BJ (cell line): ENCODE results near the gene RFX3. TPM values are rescaled to one million over a fixed set of nuclear protein-coding genes. Genes with fewer than 3 reads are reported as not detected.

ENCODE experiments used
- CTCF ChIA-PET: fragments of 350-600 bp; formaldehyde crosslinking; extraction: SDS; loops from one replicate; lab custom pipeline; 2021; ENCODE audit warnings: antibody characterized with exemption, inconsistent platforms; lab: Yijun Ruan, JAX
- POLR2A ChIA-PET: fragments of 300-600 bp; sonication (Branson Sonifier 250); formaldehyde crosslinking; extraction: SDS; loops from one replicate; lab custom pipeline; 2021; ENCODE audit warnings: antibody characterized with exemption; lab: Charles Lee
- DNase-seq: peaks from one replicate; pipeline ENCODE4 v3.0.0-alpha.2; 2011; ENCODE audit warnings: low read depth
- H3K27me3 ChIP-seq: 2 replicates; pipeline ENCODE4 v1.6.0; 2011; ENCODE audit warnings: low read length; ENCODE audit not compliant: control insufficient read depth, insufficient read depth
- H3K36me3 ChIP-seq: 2 replicates; pipeline ENCODE4 v1.5.1; 2011; ENCODE audit warnings: low read length; ENCODE audit not compliant: control insufficient read depth, insufficient read depth
- H3K4me3 ChIP-seq: 2 replicates; pipeline ENCODE4 v1.5.1; 2011; ENCODE audit warnings: low read depth, mild to moderate bottlenecking, control low read depth, low read length
- polyA plus RNA-seq: library from polyadenylated mRNA; depleted of rRNA; stranded (reverse); fragments of >200 nt; gene quantifications from 2 replicates; pipeline ENCODE4 v1.2.3, GENCODE V29; 2011
- TF ChIP-seq, protein P1 (sequence below): IDR thresholded peaks from 2 replicates; pipeline ENCODE4 v1.5.1; 2011; ENCODE audit warnings: low read depth, mild to moderate bottlenecking, control low read depth, inconsistent platforms, low read length, moderate library complexity; ENCODE audit not compliant: insufficient read depth

RFX3 gene
- polyA plus RNA-seq, 1 experiment = 2.2 TPM

DNA sequence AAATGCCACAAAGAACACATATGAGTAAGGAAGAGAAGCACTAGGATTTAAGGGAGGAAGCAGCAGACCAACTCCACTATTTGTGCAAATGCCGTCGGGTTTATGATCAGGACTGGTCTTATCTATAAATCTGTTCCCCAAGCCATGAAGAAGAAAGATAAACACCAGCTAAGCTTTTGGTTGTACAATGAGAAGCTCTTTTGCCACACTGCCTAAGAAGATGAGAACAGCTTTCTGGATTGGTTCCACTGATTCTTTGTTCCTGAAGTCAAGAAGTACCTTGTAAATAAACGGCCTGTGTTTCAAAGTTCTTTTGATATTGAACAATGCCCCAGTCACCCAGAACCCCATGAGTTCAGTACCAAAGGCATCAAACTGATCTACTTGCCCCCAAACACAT is 93.9 kb downstream of the RFX3 start:
- Histone ChIP-seq H3K36me3 (no peaks in the 10 kb centered on the region), H3K27me3 (no peaks in the 10 kb centered on the region), H3K4me3 (no peak overlapping the region)
- no peak for DNase-seq
- CTCF ChIA-PET = interaction anchor here (1.5 to 2.3 kb wide), 2 partner anchors 9 kb away, joined by 4 to 12 read pairs; no protein-coding TSS in a partner anchor
- POLR2A ChIA-PET = no interaction called here
- TF ChIP-seq, protein P1, sequence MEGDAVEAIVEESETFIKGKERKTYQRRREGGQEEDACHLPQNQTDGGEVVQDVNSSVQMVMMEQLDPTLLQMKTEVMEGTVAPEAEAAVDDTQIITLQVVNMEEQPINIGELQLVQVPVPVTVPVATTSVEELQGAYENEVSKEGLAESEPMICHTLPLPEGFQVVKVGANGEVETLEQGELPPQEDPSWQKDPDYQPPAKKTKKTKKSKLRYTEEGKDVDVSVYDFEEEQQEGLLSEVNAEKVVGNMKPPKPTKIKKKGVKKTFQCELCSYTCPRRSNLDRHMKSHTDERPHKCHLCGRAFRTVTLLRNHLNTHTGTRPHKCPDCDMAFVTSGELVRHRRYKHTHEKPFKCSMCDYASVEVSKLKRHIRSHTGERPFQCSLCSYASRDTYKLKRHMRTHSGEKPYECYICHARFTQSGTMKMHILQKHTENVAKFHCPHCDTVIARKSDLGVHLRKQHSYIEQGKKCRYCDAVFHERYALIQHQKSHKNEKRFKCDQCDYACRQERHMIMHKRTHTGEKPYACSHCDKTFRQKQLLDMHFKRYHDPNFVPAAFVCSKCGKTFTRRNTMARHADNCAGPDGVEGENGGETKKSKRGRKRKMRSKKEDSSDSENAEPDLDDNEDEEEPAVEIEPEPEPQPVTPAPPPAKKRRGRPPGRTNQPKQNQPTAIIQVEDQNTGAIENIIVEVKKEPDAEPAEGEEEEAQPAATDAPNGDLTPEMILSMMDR = no peak

DNA sequence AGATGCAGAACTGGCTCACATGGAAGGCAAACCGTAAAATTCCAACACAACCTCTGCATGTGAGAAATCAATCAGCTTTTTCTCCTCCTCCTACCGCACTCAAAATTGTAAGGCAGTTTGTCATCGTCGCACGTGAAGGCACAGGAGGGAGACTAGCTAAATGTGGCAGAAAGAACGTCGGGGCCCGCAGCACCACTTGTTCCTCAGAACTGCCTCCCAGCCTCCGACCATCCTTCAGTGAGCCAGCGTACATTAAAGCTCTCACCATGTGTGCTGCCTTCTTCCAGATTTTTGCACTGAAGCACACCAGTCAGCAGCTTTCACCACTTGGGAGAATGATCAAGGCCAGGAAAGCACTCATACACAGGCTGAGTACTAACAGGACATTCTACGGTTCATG is 105.9 kb downstream of the RFX3 start:
- POLR2A ChIA-PET = no interaction called here

DNA sequence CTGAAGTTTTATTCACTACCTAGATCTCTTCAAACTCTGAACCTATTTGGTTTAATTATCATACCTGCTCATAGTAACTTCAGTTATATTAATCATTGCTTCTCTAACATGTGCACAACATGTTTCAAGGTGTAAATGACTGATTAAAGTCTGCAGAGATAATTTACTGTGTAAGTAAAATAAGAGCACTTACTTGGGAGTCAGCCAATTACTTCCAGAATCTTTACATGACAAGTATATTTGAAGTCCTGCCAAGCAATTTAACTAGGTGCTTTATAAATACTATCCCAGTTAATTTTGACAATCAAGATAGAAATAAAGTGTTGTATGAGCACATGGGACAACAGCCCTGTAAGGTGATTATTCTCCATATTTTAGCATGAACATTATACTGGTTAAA is 109.9 kb downstream of the RFX3 start:
- Histone ChIP-seq H3K36me3 (no peaks in the 10 kb centered on the region), H3K27me3 (no peaks in the 10 kb centered on the region), H3K4me3 (no peak overlapping the region)
- TF ChIP-seq, protein P1 = no peak
- CTCF ChIA-PET = no interaction called here
- DNase-seq = no peak
- POLR2A ChIA-PET = no interaction called here

More for the DNA sequence above, 105.9 kb downstream of the RFX3 start:
- no peaks in the 10 kb centered on the region for H3K27me3 ChIP-seq
- H3K36me3 ChIP-seq = no peaks in the 10 kb centered on the region
- CTCF ChIA-PET = interaction anchor here (1.1 kb wide), 1 partner anchor 562 kb away, joined by 3 read pairs; no protein-coding TSS in a partner anchor
- no peak overlapping the region for H3K4me3 ChIP-seq
- TF ChIP-seq, protein P1 = no peak
- no peak for DNase-seq

DNA sequence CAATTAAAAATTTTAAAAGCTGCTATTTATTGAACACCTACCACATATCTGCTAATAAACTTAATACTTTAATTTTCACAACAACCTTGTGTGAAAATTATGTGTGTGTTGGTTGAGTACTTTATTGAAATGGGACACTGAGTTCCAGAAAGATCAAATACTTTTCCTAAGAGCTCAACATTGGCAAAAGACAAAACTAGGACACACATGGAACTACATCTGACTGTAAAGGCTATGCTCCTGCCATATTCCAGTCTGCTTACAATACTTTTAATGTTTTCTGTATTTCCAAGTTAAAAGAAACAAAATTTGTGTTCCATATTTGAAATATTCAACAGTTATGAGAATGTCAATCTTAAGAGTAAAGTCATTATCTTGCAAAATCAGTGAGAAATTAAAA is 111.8 kb downstream of the RFX3 start:
- CTCF ChIA-PET = no interaction called here
- no peaks in the 10 kb centered on the region for H3K27me3 ChIP-seq

DNA sequence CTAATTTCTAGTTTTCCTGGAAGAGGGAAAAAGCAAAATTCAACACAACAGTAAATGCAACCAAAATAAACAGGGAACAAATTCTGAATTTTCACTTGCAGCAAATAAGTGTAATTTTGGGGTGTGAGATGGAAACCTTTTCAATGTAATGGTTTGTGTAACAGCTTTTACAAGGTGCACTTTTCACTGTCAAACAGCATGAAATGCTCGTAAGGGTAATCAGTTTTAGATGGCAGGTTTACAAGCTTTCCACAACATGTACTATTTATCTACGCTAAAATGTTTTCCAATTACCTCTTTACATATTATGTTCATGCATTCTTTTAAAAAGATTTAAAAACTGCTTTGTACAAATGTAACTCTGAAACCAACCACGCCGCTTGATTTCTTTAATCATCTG is 115.3 kb downstream of the RFX3 start:
- H3K4me3 ChIP-seq = no peak overlapping the region
- H3K27me3 ChIP-seq = no peaks in the 10 kb centered on the region
- POLR2A ChIA-PET = no interaction called here
- H3K36me3 ChIP-seq = no peaks in the 10 kb centered on the region
- CTCF ChIA-PET = no interaction called here
- DNase-seq = no peak
- TF ChIP-seq, protein P1 = no peak

More for the DNA sequence above, 111.8 kb downstream of the RFX3 start:
- TF ChIP-seq, protein P1 = no peak
- DNase-seq = no peak
- Histone ChIP-seq H3K36me3 (no peaks in the 10 kb centered on the region), H3K4me3 (no peak overlapping the region)
- POLR2A ChIA-PET = no interaction called here
